ENCODE measurements around the gene OSBPL2. TPM values are rescaled to one million over a fixed set of nuclear protein-coding genes. Genes with fewer than 3 reads are reported as not detected.

The OSBPL2 gene
- total RNA-seq, 1 donor from 2014 or later: 28.4 TPM

DNA sequence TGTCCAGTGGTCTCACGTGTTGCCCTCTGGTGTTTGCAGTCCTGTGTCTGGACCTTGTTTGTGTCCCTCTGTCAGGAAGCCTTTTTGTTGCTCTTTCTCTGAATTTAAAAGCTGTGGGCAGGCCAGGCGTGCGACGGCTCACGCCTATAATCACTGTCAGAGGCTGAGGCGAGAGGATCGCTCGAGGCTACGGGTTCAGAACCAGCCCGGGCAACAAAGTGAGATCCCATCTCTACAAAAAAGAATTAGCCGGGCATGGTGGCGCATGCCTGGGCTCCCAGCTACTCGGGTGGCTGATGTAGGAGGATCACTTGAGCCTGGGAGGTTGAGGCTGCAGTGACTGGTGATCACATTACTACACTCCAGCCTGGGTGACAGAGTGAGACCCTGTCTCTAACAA lies 28.5 kb downstream of the OSBPL2 start:
- Histone ChIP-seq H4K20me1 (ENCODE audit: low read depth) (peaks cover 5% of the 10 kb centered on the region), H3K79me2 (ENCODE audit: low read depth) (no peaks in the 10 kb centered on the region), H3K4me3 (no peak overlapping the region), H3K9ac (no peak overlapping the region), H3K27me3 (no peaks in the 10 kb centered on the region), H3K4me2 (no peak overlapping the region), H3K9me3 (ENCODE audit: low read depth) (no peaks in the 10 kb centered on the region), H3K36me3 (peaks cover 6% of the 10 kb centered on the region), H2AFZ (replicated peaks) (no peak overlapping the region), H3K4me1 (no peaks in the 10 kb centered on the region), H3F3A (ENCODE audit: low read depth) (no peaks in the 10 kb centered on the region), H3K27ac (no peak overlapping the region)
- Mint-ChIP-seq H3K27me3 (ENCODE audit: insufficient read depth, low read depth) (no peaks in the 10 kb centered on the region), H3K4me3 (no peak overlapping the region), H3K27ac (no peak overlapping the region), H3K4me1 (no peaks in the 10 kb centered on the region), H3K9me3 (peaks cover 5% of the 10 kb centered on the region), H3K36me3 (peaks cover 30% of the 10 kb centered on the region)
- no peak for DNase-seq (ENCODE audit: low spot score)
- TF ChIP-seq EZH2 (IDR thresholded peaks at IDR 0.05) (no peak), EZH2phosphoT487 (IDR thresholded peaks at IDR 0.05) (no peak)
- TF ChIP-seq, protein P1, sequence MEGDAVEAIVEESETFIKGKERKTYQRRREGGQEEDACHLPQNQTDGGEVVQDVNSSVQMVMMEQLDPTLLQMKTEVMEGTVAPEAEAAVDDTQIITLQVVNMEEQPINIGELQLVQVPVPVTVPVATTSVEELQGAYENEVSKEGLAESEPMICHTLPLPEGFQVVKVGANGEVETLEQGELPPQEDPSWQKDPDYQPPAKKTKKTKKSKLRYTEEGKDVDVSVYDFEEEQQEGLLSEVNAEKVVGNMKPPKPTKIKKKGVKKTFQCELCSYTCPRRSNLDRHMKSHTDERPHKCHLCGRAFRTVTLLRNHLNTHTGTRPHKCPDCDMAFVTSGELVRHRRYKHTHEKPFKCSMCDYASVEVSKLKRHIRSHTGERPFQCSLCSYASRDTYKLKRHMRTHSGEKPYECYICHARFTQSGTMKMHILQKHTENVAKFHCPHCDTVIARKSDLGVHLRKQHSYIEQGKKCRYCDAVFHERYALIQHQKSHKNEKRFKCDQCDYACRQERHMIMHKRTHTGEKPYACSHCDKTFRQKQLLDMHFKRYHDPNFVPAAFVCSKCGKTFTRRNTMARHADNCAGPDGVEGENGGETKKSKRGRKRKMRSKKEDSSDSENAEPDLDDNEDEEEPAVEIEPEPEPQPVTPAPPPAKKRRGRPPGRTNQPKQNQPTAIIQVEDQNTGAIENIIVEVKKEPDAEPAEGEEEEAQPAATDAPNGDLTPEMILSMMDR (IDR thresholded peaks at IDR 0.05): no peak

DNA sequence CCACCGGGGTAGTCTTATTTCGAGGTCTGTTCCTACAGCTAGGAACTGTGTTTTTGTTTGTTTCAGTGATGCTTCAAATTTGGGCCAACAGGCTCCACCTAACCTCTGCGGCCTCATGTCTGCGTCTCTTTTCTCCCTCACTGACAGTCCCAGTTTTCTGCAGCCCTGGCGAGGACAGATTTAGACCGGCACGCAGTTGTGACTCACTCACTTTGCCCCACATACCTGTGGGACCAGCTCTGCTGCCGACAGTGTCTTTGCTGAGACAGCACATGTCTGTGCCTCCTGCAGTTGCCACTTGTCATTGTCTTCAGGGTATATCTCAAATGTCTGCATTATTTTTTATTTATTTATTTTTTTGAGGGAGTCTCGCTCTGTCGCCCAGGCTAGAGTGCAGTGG lies 29.2 kb downstream of the OSBPL2 start:
- no peaks in the 10 kb centered on the region for H3K9me3 ChIP-seq (ENCODE audit: low read depth)
- peaks cover 6% of the 10 kb centered on the region for H3K36me3 ChIP-seq
- peaks cover 5% of the 10 kb centered on the region for H4K20me1 ChIP-seq (ENCODE audit: low read depth)
- no peaks in the 10 kb centered on the region for H3K27me3 Mint-ChIP-seq (ENCODE audit: insufficient read depth, low read depth)
- peaks cover 5% of the 10 kb centered on the region for H3K9me3 Mint-ChIP-seq
- no peaks in the 10 kb centered on the region for H3K4me1 Mint-ChIP-seq
- DNase-seq (ENCODE audit: low spot score): no peak
- H2AFZ ChIP-seq (replicated peaks): no peak overlapping the region
- no peaks in the 10 kb centered on the region for H3K27me3 ChIP-seq
- no peak overlapping the region for H3K4me3 Mint-ChIP-seq
- no peak for TF ChIP-seq EZH2 (IDR thresholded peaks at IDR 0.05)
- no peak for TF ChIP-seq EZH2phosphoT487 (IDR thresholded peaks at IDR 0.05)
- TF ChIP-seq, protein P1 (IDR thresholded peaks at IDR 0.05): no peak
- no peak overlapping the region for H3K4me2 ChIP-seq
- H3K4me3 ChIP-seq: no peak overlapping the region
- H3K27ac ChIP-seq: no peak overlapping the region
- H3K79me2 ChIP-seq (ENCODE audit: low read depth): no peaks in the 10 kb centered on the region
- no peak overlapping the region for H3K27ac Mint-ChIP-seq
- H3K36me3 Mint-ChIP-seq: peaks cover 27% of the 10 kb centered on the region
- no peaks in the 10 kb centered on the region for H3F3A ChIP-seq (ENCODE audit: low read depth)
- H3K4me1 ChIP-seq: no peaks in the 10 kb centered on the region
- no peak overlapping the region for H3K9ac ChIP-seq

DNA sequence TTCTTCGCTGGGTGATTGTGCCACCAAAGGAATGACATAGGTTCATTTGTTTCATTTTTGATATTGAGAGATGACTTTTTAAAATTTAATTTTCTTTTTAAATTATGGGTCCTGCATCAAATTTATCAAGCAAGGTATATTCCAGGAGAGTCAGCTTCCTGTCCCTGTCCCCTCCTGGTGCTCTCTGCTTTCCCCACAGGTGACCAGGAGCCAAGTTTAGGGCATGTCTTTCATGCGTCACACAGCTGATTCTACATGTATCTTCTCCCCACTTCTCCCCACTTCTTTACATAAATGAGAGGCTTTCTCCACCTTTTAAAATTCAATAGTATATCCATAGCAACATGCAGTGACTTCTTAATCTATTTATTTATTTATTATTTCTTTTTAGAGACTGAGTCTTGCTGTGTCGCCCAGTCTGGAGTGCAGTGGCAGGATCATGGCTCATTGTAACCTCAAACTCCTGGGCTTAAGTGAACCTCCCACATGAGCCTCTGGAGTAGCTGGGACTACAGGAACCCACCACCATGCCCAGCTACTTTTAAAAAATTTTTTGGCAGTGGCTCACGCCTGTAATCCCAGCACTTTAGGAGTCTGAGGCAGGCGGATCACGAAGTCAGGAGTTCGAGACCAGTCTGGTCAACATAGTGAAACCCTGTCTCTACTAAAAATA lies 30.0 kb downstream of the OSBPL2 start:
- Mint-ChIP-seq H3K9me3 (peaks cover 5% of the 10 kb centered on the region), H3K27me3 (ENCODE audit: insufficient read depth, low read depth) (no peaks in the 10 kb centered on the region), H3K27ac (no peak overlapping the region), H3K4me3 (no peak overlapping the region), H3K36me3 (peaks cover 31% of the 10 kb centered on the region), H3K4me1 (no peaks in the 10 kb centered on the region)
- no peak for TF ChIP-seq EZH2phosphoT487 (IDR thresholded peaks at IDR 0.05)
- no peak for TF ChIP-seq EZH2 (IDR thresholded peaks at IDR 0.05)
- TF ChIP-seq, protein P1 (IDR thresholded peaks at IDR 0.05): no peak
- Histone ChIP-seq H3K4me2 (no peak overlapping the region), H3K79me2 (ENCODE audit: low read depth) (no peaks in the 10 kb centered on the region), H3K27ac (no peak overlapping the region), H3K36me3 (peaks cover 6% of the 10 kb centered on the region), H4K20me1 (ENCODE audit: low read depth) (peaks cover 5% of the 10 kb centered on the region), H3K4me3 (no peak overlapping the region), H3F3A (ENCODE audit: low read depth) (no peaks in the 10 kb centered on the region), H3K4me1 (no peaks in the 10 kb centered on the region), H3K27me3 (no peaks in the 10 kb centered on the region), H2AFZ (replicated peaks) (no peak overlapping the region), H3K9me3 (ENCODE audit: low read depth) (no peaks in the 10 kb centered on the region), H3K9ac (no peak overlapping the region)
- no peak for DNase-seq (ENCODE audit: low spot score)

All from neural progenitor cell (in vitro differentiated cells).